Measurements from ENCODE around the gene PGD. TPM values are rescaled to one million over a fixed set of nuclear protein-coding genes. Genes with fewer than 3 reads are reported as not detected.

Gene PGD
- total RNA-seq, 1 donor from 2014 or later = 99.9 TPM

Other genes with a start within 250 kb of the PGD start
- gene KIF1B, start 188.5 kb upstream of the PGD start, total RNA-seq = 18.2 and 18.3 TPM in 2 replicates
- gene CENPS, start 31.4 kb downstream of the PGD start, total RNA-seq = 11.0 and 12.8 TPM in 2 replicates
- 0.41 TPM in 1 of 2 replicates, not detected in the other for gene CORT, start 51.0 kb downstream of the PGD start, total RNA-seq
- gene DFFA, start 73.5 kb downstream of the PGD start, total RNA-seq = 36.7 and 38.4 TPM in 2 replicates
- 24.4 and 27.0 TPM in 2 replicates for gene PEX14, start 75.9 kb downstream of the PGD start, total RNA-seq

Data from T-helper 1 cell treated with Interleukin-12 subunit alpha and Interleukin-12 subunit beta and Interleukin-4 antibody, amounts not matched to agents 30 ng/mL and 1 ng/mL, for 36 hours (primary cell).